NCI-H187 treated with DMSO at 0.1 percent for 48 hours (cell line): ENCODE data around the gene GDPGP1.
"Not testable (repeated sequence)": the region's sequence is repeated elsewhere in the genome, so short reads cannot be mapped to it uniquely, and the experiment has no call there.

Experiments used
- DNase-seq: peaks from one replicate; lab custom pipeline; 2025; lab: John Stamatoyannopoulos, UW

The GDPGP1 gene

GRCh38 chr15:90225504-90226234 lies 8.3 kb upstream of the GDPGP1 start:
- DNase-seq, result no peak

GRCh38 chr15:90227336-90227735 lies 6.7 kb upstream of the GDPGP1 start:
- DNase-seq, result no peak

GRCh38 chr15:90227816-90228772 lies 5.9 kb upstream of the GDPGP1 start:
- DNase-seq, result no peak

- DNase-seq, result no peak
Observed at GRCh38 chr15:90228960-90229359, 5.0 kb upstream of the GDPGP1 start.

- DNase-seq, result no peak
Observed at GRCh38 chr15:90230071-90230494, 3.9 kb upstream of the GDPGP1 start.

- no peak for DNase-seq
Observed at GRCh38 chr15:90230610-90231009, 3.4 kb upstream of the GDPGP1 start.

GRCh38 chr15:90231028-90232017 lies 2.7 kb upstream of the GDPGP1 start:
- no peak for DNase-seq

- DNase-seq, result no peak
Observed at GRCh38 chr15:90232196-90232595, 1.8 kb upstream of the GDPGP1 start.

- DNase-seq, result no peak
Observed at GRCh38 chr15:90232941-90233386, 1.0 kb upstream of the GDPGP1 start.

GRCh38 chr15:90233387-90234095 lies 468 bp upstream of the GDPGP1 start, which contains the start of gene CIB1:
CIB1 (minus strand) TSS chr15:90233941; CDS start chr15:90233885, 56 bp downstream.
- DNase-seq, result peak; percentile 52

GRCh38 chr15:90239371-90239770 lies 5.4 kb downstream of the GDPGP1 start:
- DNase-seq, result no peak

GRCh38 chr15:90240856-90241255 lies 6.8 kb downstream of the GDPGP1 start:
- DNase-seq, result no peak

- DNase-seq, result no peak
Observed at GRCh38 chr15:90241343-90242192, 7.6 kb downstream of the GDPGP1 start.

- DNase-seq, result no peak
Observed at GRCh38 chr15:90243943-90244639, 10.1 kb downstream of the GDPGP1 start.

- DNase-seq, result no peak
Observed at GRCh38 chr15:90248789-90249202, 14.8 kb downstream of the GDPGP1 start.

GRCh38 chr15:90249203-90249863 lies 15.3 kb downstream of the GDPGP1 start, which contains the start of gene TTLL13:
TTLL13 (plus strand) TSS chr15:90249556; CDS start chr15:90250631, 1,075 bp downstream.
- no peak for DNase-seq

GRCh38 chr15:90257776-90258175 lies 23.8 kb downstream of the GDPGP1 start:
- no peak for DNase-seq

GRCh38 chr15:90259524-90259923 lies 25.5 kb downstream of the GDPGP1 start:
- no peak for DNase-seq

GRCh38 chr15:90260731-90261130 lies 26.7 kb downstream of the GDPGP1 start:
- DNase-seq, result not testable (repeated sequence)
